ENCODE measurements around the gene IKZF1.

IKZF1 gene

DNA sequence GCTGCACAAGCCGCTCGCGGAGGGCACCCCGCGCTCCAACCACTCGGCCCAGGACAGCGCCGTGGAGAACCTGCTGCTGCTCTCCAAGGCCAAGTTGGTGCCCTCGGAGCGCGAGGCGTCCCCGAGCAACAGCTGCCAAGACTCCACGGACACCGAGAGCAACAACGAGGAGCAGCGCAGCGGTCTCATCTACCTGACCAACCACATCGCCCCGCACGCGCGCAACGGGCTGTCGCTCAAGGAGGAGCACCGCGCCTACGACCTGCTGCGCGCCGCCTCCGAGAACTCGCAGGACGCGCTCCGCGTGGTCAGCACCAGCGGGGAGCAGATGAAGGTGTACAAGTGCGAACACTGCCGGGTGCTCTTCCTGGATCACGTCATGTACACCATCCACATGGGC is 95.6 kb downstream of the IKZF1 start:
- no peak for DNase-seq
- no peak overlapping the region for H3K4me3 ChIP-seq (ENCODE audit: low read depth, low read length)
- no peaks in the 10 kb centered on the region for H3K27me3 ChIP-seq (ENCODE audit: insufficient read depth, low read depth, severe bottlenecking)
- H3K36me3 ChIP-seq: no peaks in the 10 kb centered on the region
- H3K9me3 ChIP-seq (ENCODE audit: severe bottlenecking): no peaks in the 10 kb centered on the region
- TF ChIP-seq, protein P1, sequence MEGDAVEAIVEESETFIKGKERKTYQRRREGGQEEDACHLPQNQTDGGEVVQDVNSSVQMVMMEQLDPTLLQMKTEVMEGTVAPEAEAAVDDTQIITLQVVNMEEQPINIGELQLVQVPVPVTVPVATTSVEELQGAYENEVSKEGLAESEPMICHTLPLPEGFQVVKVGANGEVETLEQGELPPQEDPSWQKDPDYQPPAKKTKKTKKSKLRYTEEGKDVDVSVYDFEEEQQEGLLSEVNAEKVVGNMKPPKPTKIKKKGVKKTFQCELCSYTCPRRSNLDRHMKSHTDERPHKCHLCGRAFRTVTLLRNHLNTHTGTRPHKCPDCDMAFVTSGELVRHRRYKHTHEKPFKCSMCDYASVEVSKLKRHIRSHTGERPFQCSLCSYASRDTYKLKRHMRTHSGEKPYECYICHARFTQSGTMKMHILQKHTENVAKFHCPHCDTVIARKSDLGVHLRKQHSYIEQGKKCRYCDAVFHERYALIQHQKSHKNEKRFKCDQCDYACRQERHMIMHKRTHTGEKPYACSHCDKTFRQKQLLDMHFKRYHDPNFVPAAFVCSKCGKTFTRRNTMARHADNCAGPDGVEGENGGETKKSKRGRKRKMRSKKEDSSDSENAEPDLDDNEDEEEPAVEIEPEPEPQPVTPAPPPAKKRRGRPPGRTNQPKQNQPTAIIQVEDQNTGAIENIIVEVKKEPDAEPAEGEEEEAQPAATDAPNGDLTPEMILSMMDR (IDR thresholded peaks at IDR 0.05; ENCODE audit: low read depth, low read length): no peak
- H3K27ac ChIP-seq: no peak overlapping the region

GRCh38 chr7:50404392-50404791 is 99.9 kb downstream of the IKZF1 start:
- Histone ChIP-seq H3K4me3 (ENCODE audit: low read depth, low read length) (no peak overlapping the region), H3K27me3 (ENCODE audit: insufficient read depth, low read depth, severe bottlenecking) (no peaks in the 10 kb centered on the region), H3K9me3 (ENCODE audit: severe bottlenecking) (no peaks in the 10 kb centered on the region), H3K27ac (no peak overlapping the region), H3K36me3 (no peaks in the 10 kb centered on the region)
- TF ChIP-seq, protein P1 (IDR thresholded peaks at IDR 0.05; ENCODE audit: low read depth, low read length): peak; percentile 36; the same call in 1 of the 2 replicates
- DNase-seq: no peak

GRCh38 chr7:50405221-50405620 is 100.7 kb downstream of the IKZF1 start:
- H3K4me3 ChIP-seq (ENCODE audit: low read depth, low read length): no peak overlapping the region
- no peaks in the 10 kb centered on the region for H3K9me3 ChIP-seq (ENCODE audit: severe bottlenecking)
- H3K27me3 ChIP-seq (ENCODE audit: insufficient read depth, low read depth, severe bottlenecking): no peaks in the 10 kb centered on the region

DNA sequence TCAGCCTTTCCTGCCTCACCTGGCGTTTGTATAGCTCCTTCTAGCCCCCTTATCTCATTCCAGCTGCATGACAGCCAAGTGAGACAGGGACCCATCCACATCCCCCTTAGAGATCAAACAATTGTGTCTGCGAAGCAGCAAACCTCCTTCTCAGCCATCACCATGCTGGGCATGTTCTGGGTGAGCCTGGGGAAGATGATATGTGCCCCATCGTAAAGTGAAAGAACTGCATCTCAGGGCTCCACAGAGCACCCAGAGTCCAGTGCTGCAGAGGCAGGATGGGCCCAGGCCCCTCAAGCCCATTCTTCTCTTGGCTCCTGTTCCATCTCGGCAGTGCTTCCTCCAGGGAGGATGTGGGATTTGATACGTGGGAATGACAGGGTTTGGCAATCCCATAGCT is 102.4 kb downstream of the IKZF1 start:
- H3K27ac ChIP-seq: no peak overlapping the region
- no peaks in the 10 kb centered on the region for H3K9me3 ChIP-seq (ENCODE audit: severe bottlenecking)
- no peaks in the 10 kb centered on the region for H3K36me3 ChIP-seq
- no peaks in the 10 kb centered on the region for H3K27me3 ChIP-seq (ENCODE audit: insufficient read depth, low read depth, severe bottlenecking)
- TF ChIP-seq, protein P1 (IDR thresholded peaks at IDR 0.05; ENCODE audit: low read depth, low read length): no peak
- H3K4me3 ChIP-seq (ENCODE audit: low read depth, low read length): no peak overlapping the region
- DNase-seq: no peak

More at GRCh38 chr7:50405221-50405620, 100.7 kb downstream of the IKZF1 start:
- Histone ChIP-seq H3K36me3 (no peaks in the 10 kb centered on the region), H3K27ac (no peak overlapping the region)
- TF ChIP-seq, protein P1 (IDR thresholded peaks at IDR 0.05; ENCODE audit: low read depth, low read length): no peak
- DNase-seq: no peak

GRCh38 chr7:50409856-50410745 is 105.6 kb downstream of the IKZF1 start:
- Histone ChIP-seq H3K36me3 (no peaks in the 10 kb centered on the region), H3K27me3 (ENCODE audit: insufficient read depth, low read depth, severe bottlenecking) (no peaks in the 10 kb centered on the region), H3K4me3 (ENCODE audit: low read depth, low read length) (no peak overlapping the region), H3K9me3 (ENCODE audit: severe bottlenecking) (no peaks in the 10 kb centered on the region), H3K27ac (no peak overlapping the region)
- TF ChIP-seq, protein P1 (IDR thresholded peaks at IDR 0.05; ENCODE audit: low read depth, low read length): no peak
- no peak for DNase-seq

All from WERI-Rb-1 (cell line).